Suprapubic skin (tissue), 4 donors: ENCODE data around the gene ZNF180.

Experiments
- EP300 ChIP-seq: sonication (generic); formaldehyde crosslinking; IDR thresholded peaks from one replicate; pipeline ENCODE4 v1.6.1; 2017; ENCODE audit warnings: antibody characterized with exemption
- POLR2A ChIP-seq, 2 donors: fragments of 450-650 bp; IDR thresholded peaks; one replicate each; pipeline ENCODE4 v1.6.1; 2017; ENCODE audit warnings: antibody characterized with exemption in 2 of 2, mild to moderate bottlenecking in 2 of 2, moderate library complexity in 2 of 2
- POLR2AphosphoS5 ChIP-seq, 3 donors: sonication (generic); formaldehyde crosslinking; IDR thresholded peaks; one replicate each; pipeline ENCODE4 v1.6.1; 2017; ENCODE audit warnings: antibody characterized with exemption in 3 of 3
- TF ChIP-seq, protein P1 (sequence below), 2 donors: fragments of 200-600 bp in 1 of 2; fragments of 450-650 bp in 1 of 2; sonication (generic) in 1 of 2; IDR thresholded peaks; one replicate each; pipeline ENCODE4 v1.5.1; 2016 to 2019; ENCODE audit warnings: antibody characterized with exemption in 2 of 2, mild to moderate bottlenecking in 1 of 2, moderate library complexity in 1 of 2

- TF ChIP-seq POLR2A (IDR thresholded peaks at IDR 0.05) = no peak
- TF ChIP-seq, protein P1, sequence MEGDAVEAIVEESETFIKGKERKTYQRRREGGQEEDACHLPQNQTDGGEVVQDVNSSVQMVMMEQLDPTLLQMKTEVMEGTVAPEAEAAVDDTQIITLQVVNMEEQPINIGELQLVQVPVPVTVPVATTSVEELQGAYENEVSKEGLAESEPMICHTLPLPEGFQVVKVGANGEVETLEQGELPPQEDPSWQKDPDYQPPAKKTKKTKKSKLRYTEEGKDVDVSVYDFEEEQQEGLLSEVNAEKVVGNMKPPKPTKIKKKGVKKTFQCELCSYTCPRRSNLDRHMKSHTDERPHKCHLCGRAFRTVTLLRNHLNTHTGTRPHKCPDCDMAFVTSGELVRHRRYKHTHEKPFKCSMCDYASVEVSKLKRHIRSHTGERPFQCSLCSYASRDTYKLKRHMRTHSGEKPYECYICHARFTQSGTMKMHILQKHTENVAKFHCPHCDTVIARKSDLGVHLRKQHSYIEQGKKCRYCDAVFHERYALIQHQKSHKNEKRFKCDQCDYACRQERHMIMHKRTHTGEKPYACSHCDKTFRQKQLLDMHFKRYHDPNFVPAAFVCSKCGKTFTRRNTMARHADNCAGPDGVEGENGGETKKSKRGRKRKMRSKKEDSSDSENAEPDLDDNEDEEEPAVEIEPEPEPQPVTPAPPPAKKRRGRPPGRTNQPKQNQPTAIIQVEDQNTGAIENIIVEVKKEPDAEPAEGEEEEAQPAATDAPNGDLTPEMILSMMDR (IDR thresholded peaks at IDR 0.05) = no peak
- TF ChIP-seq POLR2AphosphoS5 (IDR thresholded peaks at IDR 0.05) = no peak
- TF ChIP-seq EP300 = no peak
Measured at GRCh38 chr19:44521370-44521769, 21.0 kb upstream of the ZNF180 start.
